Activated naive CD8-positive, alpha-beta T cell treated with anti-CD3 and anti-CD28 coated beads, Interleukin-2, amount 50 U/mL, for 16 hours (primary cell): ENCODE results near the gene KRT39.

Experiments used
- DNase-seq: peaks from one replicate; pipeline ENCODE4 v3.0.0-alpha.2; 2020; ENCODE audit warnings: low read depth, low spot score

Gene KRT39

DNA sequence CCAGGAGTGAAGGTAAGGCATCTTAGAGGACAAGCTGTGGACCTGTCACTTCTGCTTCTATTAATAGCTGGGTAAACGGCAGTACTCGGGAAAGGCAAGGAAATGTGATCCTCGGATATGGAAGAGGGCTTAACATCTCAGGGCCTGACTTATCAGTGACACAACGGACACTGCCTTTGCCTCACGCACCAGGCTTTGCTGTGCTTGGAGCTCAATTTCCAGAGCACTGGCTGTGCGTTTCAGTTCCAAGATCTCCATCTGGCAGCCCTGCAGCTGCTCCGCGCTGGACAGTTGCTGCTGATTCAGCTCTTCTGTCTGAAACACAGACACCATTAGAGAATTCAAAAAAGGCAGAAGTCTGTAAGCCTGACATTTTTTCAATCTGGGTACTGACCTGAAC lies 13.8 kb upstream of the KRT39 start:
- DNase-seq, result no peak

- no peak for DNase-seq
Measured at GRCh38 chr17:40980117-40980516, 13.4 kb upstream of the KRT39 start.

GRCh38 chr17:40978575-40979151 lies 11.9 kb upstream of the KRT39 start:
- no peak for DNase-seq

- DNase-seq, result no peak
Measured at GRCh38 chr17:40975516-40975915, 8.8 kb upstream of the KRT39 start.

GRCh38 chr17:40974366-40974765 lies 7.6 kb upstream of the KRT39 start:
- DNase-seq, result no peak

DNA sequence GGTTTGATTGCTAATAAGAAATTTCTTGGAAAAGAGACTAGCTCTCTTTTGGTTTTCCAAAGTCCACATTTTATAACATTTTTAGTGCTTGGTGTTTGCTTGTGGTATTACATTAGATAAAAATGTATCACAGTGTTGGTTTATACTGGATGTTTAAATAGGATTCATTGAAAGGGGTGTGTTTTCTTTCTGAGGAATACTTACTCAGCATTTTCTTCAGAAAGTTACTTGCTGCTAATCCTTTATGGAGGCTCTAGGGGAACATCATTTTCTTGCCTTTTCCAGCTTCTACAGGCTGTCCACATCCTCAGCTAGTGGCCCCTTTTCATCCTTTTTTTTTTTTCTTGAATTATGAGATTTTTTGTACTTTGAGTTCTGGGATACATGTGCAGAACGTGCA lies 834 bp upstream of the KRT39 start:
- DNase-seq, result no peak

- DNase-seq, result no peak
Measured at GRCh38 chr17:40963838-40964237, 2.9 kb downstream of the KRT39 start.

DNA sequence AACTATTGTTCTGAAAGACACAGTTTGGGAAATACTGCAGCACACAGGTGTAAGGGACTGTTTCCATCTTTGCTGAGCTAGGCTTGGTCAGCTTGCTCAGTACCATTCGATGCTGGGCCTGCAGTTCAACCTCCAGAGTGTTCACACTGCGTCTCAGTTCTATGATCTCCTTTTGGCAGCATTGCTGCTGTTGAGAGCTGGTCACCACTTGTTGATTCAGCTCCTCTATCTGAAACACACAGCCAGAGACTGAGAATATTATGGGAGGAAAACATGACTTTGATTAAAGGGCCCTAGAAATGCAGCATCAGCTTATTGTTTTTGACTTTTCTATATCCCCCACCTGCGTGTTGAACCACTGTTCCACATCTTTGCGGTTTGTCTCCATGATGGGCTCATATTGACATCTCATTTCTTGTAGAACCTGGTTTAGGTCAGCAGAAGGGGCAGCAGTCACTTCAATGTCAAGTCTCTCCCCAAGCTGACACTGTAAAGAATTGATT lies 4.6 kb downstream of the KRT39 start:
- no peak for DNase-seq

- DNase-seq, result no peak
Measured at GRCh38 chr17:40961591-40961990, 5.2 kb downstream of the KRT39 start.

GRCh38 chr17:40960144-40960543 lies 6.6 kb downstream of the KRT39 start:
- DNase-seq, result no peak

DNA sequence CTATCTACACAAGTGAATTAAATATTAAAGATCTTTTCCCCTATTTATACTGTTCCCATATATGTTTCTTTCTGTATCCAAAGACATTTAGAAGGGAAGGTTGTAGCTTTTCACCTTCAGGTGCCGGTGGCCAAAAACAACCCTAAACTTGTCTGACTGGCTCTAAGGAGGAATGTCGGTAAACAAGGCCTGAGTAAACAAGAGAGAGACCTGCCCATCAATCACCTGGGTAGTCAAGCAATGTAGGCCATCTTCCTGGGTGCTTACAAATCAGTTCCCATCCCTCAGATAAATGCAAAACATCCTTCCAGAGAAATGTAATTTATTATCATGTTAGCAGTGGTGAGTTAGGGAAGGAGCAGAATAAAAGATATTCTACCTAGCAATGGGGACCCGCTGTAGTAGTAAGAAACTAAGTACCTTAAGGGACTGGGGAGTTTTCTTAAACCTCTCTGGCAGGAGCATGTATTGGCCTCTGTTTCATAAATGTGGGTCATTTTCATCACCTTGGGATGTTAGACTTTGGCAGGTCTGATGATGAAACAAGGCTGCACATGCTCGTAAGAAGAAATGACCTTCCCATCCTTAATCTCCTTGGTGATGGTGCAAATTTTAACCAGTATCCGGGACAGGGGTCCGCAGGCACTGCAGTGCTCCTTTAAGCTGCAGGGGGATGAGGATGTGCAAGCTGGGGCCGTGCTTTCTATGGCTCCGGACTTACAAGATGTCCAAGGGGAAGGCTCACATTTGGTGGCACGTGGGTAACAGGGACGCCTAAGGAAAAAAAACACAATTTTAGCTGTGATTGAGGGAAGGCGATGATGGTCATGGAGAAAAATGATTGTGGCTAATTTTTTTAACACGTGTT lies 8.4 kb downstream of the KRT39 start:
- no peak for DNase-seq

DNA sequence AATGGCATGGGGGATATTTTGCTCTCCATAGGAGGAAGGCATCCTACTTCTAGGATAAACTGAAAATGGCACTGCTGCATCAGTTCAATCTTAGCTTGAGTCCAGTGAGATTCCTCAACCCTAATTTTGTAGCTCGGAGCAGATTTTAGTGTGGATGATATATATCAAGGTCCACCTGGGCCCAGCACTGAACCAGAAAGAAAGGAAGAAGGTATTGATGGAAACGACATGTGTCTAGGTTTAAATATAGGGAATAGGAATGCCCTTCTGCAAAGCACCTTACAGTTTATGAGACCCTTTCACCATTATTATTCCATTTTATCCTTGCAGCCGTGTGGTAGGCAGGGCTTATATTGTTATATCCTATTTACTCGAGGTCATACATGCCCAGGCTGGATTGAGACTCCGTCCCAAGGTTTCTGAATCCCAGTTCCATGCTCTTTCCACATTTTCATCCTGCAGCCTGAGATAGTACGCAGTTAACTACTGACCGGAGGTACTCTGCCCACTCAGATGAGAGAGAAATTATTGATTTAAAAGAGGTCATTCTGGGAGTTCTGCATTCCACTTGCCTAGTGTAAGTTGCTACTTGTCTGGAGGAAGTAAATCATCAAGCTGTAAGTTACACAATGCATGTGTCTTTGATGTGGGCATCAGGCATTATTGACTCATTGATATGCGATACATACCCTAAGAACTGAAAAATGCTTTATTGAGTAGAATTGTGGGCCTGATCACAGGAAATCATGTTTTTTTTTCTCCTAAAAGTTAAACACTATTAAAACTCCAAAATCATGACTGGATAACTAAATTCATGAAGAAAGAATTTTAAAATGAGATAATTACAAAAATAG lies 10.1 kb downstream of the KRT39 start:
- no peak for DNase-seq

GRCh38 chr17:40953881-40954280 lies 12.9 kb downstream of the KRT39 start:
- no peak for DNase-seq

- no peak for DNase-seq
Measured at GRCh38 chr17:40952661-40953060, 14.1 kb downstream of the KRT39 start.

GRCh38 chr17:40952154-40952553 lies 14.6 kb downstream of the KRT39 start:
- no peak for DNase-seq

DNA sequence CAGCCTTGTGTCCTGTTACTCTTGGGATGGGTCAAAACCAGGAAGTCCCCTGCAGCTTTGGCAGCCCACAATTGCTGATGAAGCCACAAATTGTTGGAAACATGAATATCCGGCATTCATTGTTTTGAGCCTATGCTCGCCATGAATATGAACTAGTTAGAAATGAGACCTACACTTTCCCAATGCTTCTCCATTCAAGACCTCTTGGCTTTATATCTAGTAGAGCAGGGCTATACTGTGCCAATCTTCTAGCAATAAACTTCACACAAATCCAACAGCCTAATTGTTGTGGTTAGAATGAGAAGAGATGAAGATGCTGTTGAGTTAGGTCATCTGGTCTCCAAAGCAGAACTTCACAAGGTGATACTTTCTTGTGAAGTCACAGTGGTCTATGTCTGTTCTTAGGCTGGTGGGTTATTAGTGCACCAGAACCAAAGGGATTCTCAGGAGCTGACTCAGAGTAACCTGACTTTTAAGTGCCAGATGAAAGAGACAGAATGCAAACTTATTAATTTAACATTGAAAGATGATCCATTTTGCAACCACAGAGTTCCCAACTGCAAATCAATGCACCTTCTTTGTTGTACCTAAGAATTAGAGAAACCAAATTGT lies 15.6 kb downstream of the KRT39 start:
- DNase-seq, result no peak

DNA sequence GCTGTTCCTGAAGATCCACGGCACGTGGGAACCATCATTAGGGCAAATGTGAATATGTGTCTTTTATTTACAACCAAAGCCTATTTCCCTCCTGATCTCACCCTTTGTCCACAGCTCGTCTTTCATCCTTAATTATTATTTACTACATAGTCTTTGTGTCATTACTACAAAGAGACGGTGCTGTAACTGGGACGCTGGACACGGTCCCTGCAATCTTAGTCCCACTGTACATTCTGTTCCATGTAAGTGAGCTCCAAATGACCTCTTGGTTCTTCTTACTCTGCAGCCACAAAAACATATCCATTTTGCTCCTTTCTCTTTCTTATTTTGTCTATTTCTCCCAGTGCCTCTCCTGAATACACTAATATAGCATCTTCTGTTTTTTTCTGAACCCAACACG lies 16.6 kb downstream of the KRT39 start:
- no peak for DNase-seq

DNA sequence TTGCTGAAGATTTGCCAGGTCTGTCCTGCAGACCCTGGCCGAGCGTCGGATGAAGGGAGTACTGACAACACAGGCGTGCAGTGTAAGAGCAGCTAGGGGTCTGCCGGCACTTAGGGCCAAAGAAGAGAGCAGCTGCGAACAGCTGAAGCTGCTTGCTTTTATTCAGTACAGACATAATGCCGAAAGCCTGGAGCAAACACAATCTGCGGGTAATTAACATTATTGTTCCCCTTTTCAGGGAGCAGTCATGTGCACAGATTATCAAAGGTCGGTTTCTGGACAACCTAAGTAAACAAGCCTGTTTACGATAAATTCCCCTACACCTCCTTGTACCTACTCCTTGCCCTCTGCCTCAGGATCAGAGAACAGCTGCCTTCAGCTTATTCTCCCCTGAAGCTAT lies 17.3 kb downstream of the KRT39 start:
- DNase-seq, result no peak

DNA sequence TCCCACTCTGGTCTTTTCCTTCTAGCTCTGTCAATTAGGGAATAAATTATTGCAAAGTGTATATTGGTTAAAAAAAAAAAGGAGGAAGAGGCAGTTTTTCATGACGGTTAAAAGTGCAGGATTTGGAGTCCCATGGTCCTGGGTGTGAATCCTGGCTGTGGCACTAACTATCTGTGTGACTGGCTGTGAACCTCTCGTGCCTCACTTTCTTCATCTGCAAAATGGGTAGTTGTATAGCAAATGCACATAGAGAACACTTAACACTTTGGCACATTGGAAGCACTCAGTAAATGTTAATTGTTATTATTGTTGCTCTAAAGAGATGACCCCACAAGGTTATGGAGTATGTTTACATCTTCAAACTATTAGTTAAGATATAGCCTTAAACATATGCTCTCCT lies 18.8 kb downstream of the KRT39 start:
- no peak for DNase-seq

GRCh38 chr17:40945414-40945813 lies 21.3 kb downstream of the KRT39 start:
- no peak for DNase-seq

GRCh38 chr17:40944531-40944930 lies 22.2 kb downstream of the KRT39 start:
- no peak for DNase-seq

DNA sequence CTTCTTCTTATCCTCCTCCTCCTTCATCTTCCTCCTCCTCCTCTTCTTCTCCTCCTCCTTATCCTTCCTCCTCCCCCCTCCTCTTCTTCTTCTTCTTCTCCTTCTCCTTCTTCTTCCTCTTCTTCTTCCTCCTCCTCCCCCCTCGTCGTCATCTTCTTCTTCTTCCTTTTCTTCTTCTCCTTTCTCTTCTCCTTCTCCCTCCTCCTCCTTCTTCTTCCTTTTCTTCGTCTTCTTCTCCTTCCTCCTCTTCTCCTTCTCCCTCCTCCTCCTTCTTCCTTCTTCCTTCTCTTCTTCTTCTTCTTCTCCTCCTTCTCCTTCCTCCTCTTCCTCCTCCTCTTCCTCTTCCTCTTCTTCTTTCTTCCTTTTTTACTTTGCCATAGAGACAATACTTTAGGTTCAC lies 24.2 kb downstream of the KRT39 start:
- DNase-seq, result no peak
